Activated CD4-positive, alpha-beta memory T cell treated with anti-CD3 and anti-CD28 coated beads for 36 hours (primary cell): Measurements from ENCODE around the gene APOBR. TPM values are rescaled to one million over a fixed set of nuclear protein-coding genes. Genes with fewer than 3 reads are reported as not detected.

ENCODE experiments used
- CTCF ChIA-PET: fragments of 350-600 bp; sonication (Branson Sonifier 250); formaldehyde crosslinking; loops from one replicate; lab custom pipeline; 2021; ENCODE audit warnings: antibody characterized with exemption, inconsistent platforms; lab: Charles Lee
- POLR2A ChIA-PET: fragments of 350-600 bp; sonication (Branson Sonifier 250); formaldehyde crosslinking; loops from one replicate; lab custom pipeline; 2021; ENCODE audit warnings: antibody characterized with exemption; lab: Charles Lee
- DNase-seq: peaks from one replicate; pipeline ENCODE4 v3.0.0-alpha.2; 2020
- H3K27ac Mint-ChIP-seq: one replicate; pipeline ENCODE4 v1.8.0; 2021; ENCODE audit warnings: mixed read lengths
- H3K27me3 Mint-ChIP-seq: one replicate; pipeline ENCODE4 v1.8.0; 2021; ENCODE audit warnings: mixed read lengths
- H3K36me3 Mint-ChIP-seq: one replicate; pipeline ENCODE4 v1.8.0; 2021; ENCODE audit warnings: mixed read lengths
- H3K4me1 Mint-ChIP-seq: one replicate; pipeline ENCODE4 v1.8.0; 2021; ENCODE audit warnings: low read depth, mixed read lengths
- H3K4me3 Mint-ChIP-seq: one replicate; pipeline ENCODE4 v1.8.0; 2021; ENCODE audit warnings: mild to moderate bottlenecking, mixed read lengths
- H3K9me3 Mint-ChIP-seq: one replicate; pipeline ENCODE4 v1.8.0; 2021; ENCODE audit warnings: mixed read lengths
- intact Hi-C: fragments of 100-400 bp; cut with micrococcal nuclease; formaldehyde crosslinking; loops from one replicate; pipeline ENCODE4 v1.15.1; 2023
- total RNA-seq, 2 experiments: library from RNA; stranded (reverse); gene quantifications; one replicate each; pipeline ENCODE4 v1.2.3, GENCODE V29; 2021

APOBR gene
- total RNA-seq, 2 experiments from 2014 or later = 2.9 to 3.1 TPM

GRCh38 chr16:28491230-28491969 lies 3.0 kb upstream of the APOBR start:
- H3K4me3 Mint-ChIP-seq = peak overlapping the region; percentile 95
- no peaks in the 10 kb centered on the region for H3K27me3 Mint-ChIP-seq
- H3K4me1 Mint-ChIP-seq = peaks cover 58% of the 10 kb centered on the region
- CTCF ChIA-PET = interaction anchor here (0.8 to 1.1 kb wide), 3 partner anchors 63 to 75 kb away, joined by 3 to 5 read pairs (median 3); partner anchors contain the start of gene SGF29
- peak; percentile 34 for DNase-seq
- POLR2A ChIA-PET = interaction anchor here (0.6 kb wide), 1 partner anchor 47 kb away, joined by 4 read pairs; the partner anchor contains the start of gene NUPR1
- intact Hi-C loops = no loop called here
- no peaks in the 10 kb centered on the region for H3K9me3 Mint-ChIP-seq
- H3K27ac Mint-ChIP-seq = peak overlapping the region; percentile 100
- peaks cover 11% of the 10 kb centered on the region for H3K36me3 Mint-ChIP-seq

GRCh38 chr16:28491970-28492474 lies 2.4 kb upstream of the APOBR start, which contains the start of gene CLN3:
Gene CLN3, minus strand, starts transcription at chr16:28492074. Its CDS starts 315 bp downstream, at chr16:28491759.
- CTCF ChIA-PET = interaction anchor here (0.8 to 1.1 kb wide), 3 partner anchors 62 to 74 kb away, joined by 3 to 5 read pairs (median 3); partner anchors contain the start of gene SGF29
- no peaks in the 10 kb centered on the region for H3K9me3 Mint-ChIP-seq
- H3K4me1 Mint-ChIP-seq = peaks cover 62% of the 10 kb centered on the region
- H3K27ac Mint-ChIP-seq = peak within 1 kb of the TSS; percentile 100
- DNase-seq = peak; percentile 93
- peak within 1 kb of the TSS; percentile 95 for H3K4me3 Mint-ChIP-seq
- no peaks in the 10 kb centered on the region for H3K27me3 Mint-ChIP-seq
- intact Hi-C loops = no loop called here
- POLR2A ChIA-PET = interaction anchor here (0.6 to 0.7 kb wide), 4 partner anchors 12 to 1856 kb away, joined by 3 to 4 read pairs (median 4); partner anchors contain the start of gene NUPR1
- H3K36me3 Mint-ChIP-seq = peaks cover 11% of the 10 kb centered on the region

- peaks cover 8% of the 10 kb centered on the region for H3K36me3 Mint-ChIP-seq
- peak overlapping the region; percentile 100 for H3K27ac Mint-ChIP-seq
- POLR2A ChIA-PET = interaction anchor here (0.6 to 0.7 kb wide), 3 partner anchors 11 to 1855 kb away, joined by 3 to 4 read pairs (median 4); no protein-coding TSS in a partner anchor
- H3K9me3 Mint-ChIP-seq = no peaks in the 10 kb centered on the region
- peaks cover 62% of the 10 kb centered on the region for H3K4me1 Mint-ChIP-seq
- no peaks in the 10 kb centered on the region for H3K27me3 Mint-ChIP-seq
- intact Hi-C loops = no loop called here
- peak overlapping the region; percentile 95 for H3K4me3 Mint-ChIP-seq
- DNase-seq = no peak
- CTCF ChIA-PET = interaction anchor here (0.8 to 1.1 kb wide), 3 partner anchors 62 to 74 kb away, joined by 3 to 5 read pairs (median 3); partner anchors contain the start of gene SGF29
These were observed 1.9 kb upstream of the APOBR start for GRCh38 chr16:28492511-28492910.

- no peak for DNase-seq
- H3K36me3 Mint-ChIP-seq = no peaks in the 10 kb centered on the region
- intact Hi-C loops = no loop called here
- H3K27me3 Mint-ChIP-seq = no peaks in the 10 kb centered on the region
- POLR2A ChIA-PET = no interaction called here
- no peaks in the 10 kb centered on the region for H3K9me3 Mint-ChIP-seq
- peak overlapping the region; percentile 100 for H3K27ac Mint-ChIP-seq
- H3K4me3 Mint-ChIP-seq = peak overlapping the region; percentile 75
- CTCF ChIA-PET = no interaction called here
- H3K4me1 Mint-ChIP-seq = peaks cover 50% of the 10 kb centered on the region
These were observed 803 bp downstream of the APOBR start for GRCh38 chr16:28495098-28495793.

- ChIA-PET POLR2A (no interaction called here), CTCF (no interaction called here)
- H3K9me3 Mint-ChIP-seq = no peaks in the 10 kb centered on the region
- peaks cover 49% of the 10 kb centered on the region for H3K4me1 Mint-ChIP-seq
- H3K27me3 Mint-ChIP-seq = no peaks in the 10 kb centered on the region
- peak overlapping the region; percentile 100 for H3K27ac Mint-ChIP-seq
- peak overlapping the region; percentile 75 for H3K4me3 Mint-ChIP-seq
- no peak for DNase-seq
- intact Hi-C loops = no loop called here
- H3K36me3 Mint-ChIP-seq = no peaks in the 10 kb centered on the region
These were observed 1.6 kb downstream of the APOBR start for GRCh38 chr16:28495795-28496749.

DNA sequence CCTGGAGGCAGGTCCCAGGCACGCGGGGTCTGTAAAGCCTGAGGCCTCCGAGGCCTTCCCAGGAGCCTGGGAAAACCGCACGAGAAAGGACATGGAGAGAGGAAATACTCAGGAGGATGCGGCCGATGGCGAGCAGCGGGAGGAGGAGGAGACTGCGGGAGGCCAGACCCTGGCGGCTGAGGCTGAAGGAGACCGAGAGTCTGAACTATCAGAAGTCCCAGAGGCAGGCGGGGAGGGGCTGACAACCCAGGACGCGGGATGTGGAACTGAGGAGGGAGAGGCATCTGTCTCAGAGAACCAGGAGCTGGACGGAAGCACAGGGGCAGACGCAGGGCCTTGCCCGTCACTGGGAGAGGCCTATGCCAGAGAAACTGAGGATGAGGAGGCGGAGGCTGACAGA lies 2.4 kb downstream of the APOBR start:
- H3K36me3 Mint-ChIP-seq = no peaks in the 10 kb centered on the region
- POLR2A ChIA-PET = no interaction called here

DNA sequence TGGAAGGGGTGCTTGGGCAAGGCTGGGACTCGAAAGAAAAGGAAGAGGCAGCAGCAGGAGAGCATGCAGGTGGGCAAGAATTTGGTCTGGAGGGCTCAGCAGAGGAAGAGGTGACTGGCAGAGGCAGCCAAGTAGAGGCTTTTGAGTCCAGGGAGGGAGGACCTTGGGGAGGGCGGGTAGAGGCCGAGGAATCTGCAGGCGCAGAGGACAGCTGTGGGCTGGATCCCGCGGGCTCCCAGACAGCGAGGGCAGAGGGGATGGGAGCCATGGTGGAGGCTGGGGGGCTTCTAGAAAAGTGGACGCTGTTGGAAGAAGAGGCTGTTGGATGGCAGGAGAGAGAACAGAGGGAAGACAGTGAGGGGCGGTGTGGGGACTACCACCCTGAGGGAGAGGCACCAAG lies 2.9 kb downstream of the APOBR start:
- ChIA-PET CTCF (no interaction called here), POLR2A (no interaction called here)
- no peaks in the 10 kb centered on the region for H3K27me3 Mint-ChIP-seq
- intact Hi-C loops = no loop called here
- DNase-seq = no peak
- no peak overlapping the region for H3K4me3 Mint-ChIP-seq
- no peaks in the 10 kb centered on the region for H3K9me3 Mint-ChIP-seq
- H3K4me1 Mint-ChIP-seq = peaks cover 46% of the 10 kb centered on the region
- no peaks in the 10 kb centered on the region for H3K36me3 Mint-ChIP-seq
- H3K27ac Mint-ChIP-seq = no peak overlapping the region

More for the DNA sequence above, 2.4 kb downstream of the APOBR start:
- CTCF ChIA-PET = no interaction called here
- no peak for DNase-seq
- Mint-ChIP-seq H3K4me3 (no peak overlapping the region), H3K9me3 (no peaks in the 10 kb centered on the region), H3K4me1 (peaks cover 46% of the 10 kb centered on the region), H3K27ac (no peak overlapping the region), H3K27me3 (no peaks in the 10 kb centered on the region)
- intact Hi-C loops = no loop called here

DNA sequence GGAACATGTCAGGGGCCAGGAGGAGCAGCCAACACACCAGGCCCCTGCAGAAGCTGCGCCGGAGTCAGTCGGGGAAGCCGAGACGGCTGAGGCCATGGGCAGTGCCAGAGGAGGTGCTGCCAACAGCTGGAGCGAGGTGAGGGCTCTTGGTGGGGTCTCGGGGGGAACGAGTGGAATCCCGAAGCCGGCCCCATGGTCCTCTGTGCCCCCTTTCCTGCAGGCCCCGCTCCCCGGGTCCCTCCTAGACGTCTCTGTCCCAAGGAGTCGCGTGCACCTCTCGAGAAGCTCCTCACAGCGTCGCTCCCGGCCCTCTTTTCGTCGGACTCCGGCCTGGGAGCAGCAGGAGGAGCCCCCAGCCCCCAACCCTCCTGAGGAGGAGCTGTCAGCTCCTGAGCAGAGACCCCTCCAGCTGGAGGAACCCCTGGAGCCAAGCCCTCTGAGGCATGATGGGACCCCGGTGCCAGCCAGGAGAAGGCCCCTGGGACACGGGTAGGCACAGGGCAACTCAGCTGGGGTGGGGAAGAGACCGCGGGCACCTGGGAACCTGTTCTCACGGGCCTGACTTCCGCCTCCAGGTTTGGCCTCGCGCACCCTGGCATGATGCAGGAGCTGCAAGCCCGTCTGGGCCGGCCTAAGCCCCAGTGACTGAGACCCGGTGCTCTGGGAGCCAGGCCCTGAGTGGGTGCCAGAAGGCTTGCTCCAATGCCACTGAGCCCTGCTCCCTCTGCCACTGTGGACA lies 3.6 kb downstream of the APOBR start:
- intact Hi-C loops = no loop called here
- no peak overlapping the region for H3K4me3 Mint-ChIP-seq
- no peaks in the 10 kb centered on the region for H3K27me3 Mint-ChIP-seq
- ChIA-PET CTCF (no interaction called here), POLR2A (no interaction called here)
- no peak overlapping the region for H3K27ac Mint-ChIP-seq
- no peaks in the 10 kb centered on the region for H3K9me3 Mint-ChIP-seq
- no peak for DNase-seq
- H3K4me1 Mint-ChIP-seq = peaks cover 43% of the 10 kb centered on the region
- no peaks in the 10 kb centered on the region for H3K36me3 Mint-ChIP-seq

- ChIA-PET POLR2A (no interaction called here), CTCF (no interaction called here)
- Mint-ChIP-seq H3K36me3 (no peaks in the 10 kb centered on the region), H3K4me3 (no peak overlapping the region), H3K27ac (no peak overlapping the region), H3K9me3 (no peaks in the 10 kb centered on the region), H3K4me1 (peaks cover 35% of the 10 kb centered on the region), H3K27me3 (no peaks in the 10 kb centered on the region)
- DNase-seq = no peak
- intact Hi-C loops = no loop called here
These were observed 4.4 kb downstream of the APOBR start for GRCh38 chr16:28498666-28499381.

DNA sequence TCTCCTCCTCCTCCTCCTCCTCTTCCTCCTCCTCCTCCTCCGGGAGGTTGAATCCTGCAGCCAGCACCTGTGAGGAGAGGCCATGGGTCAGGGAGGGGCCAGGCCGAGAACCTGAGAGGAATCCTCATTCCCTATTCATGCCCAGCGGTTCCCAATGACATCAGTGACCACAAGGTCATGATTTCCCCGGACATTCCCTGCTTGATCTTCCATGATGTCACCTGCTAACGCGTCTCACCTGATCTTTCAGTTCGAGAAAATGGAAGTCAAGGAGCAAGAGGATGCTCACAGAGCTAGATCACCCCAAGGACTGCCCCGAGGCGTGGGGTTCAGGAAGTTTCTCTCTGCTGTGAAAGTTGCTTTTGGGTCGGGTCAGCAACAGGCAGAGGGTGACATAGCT lies 5.4 kb downstream of the APOBR start:
- Mint-ChIP-seq H3K4me3 (no peak overlapping the region), H3K9me3 (no peaks in the 10 kb centered on the region), H3K27ac (no peak overlapping the region), H3K27me3 (no peaks in the 10 kb centered on the region), H3K36me3 (no peaks in the 10 kb centered on the region), H3K4me1 (peaks cover 25% of the 10 kb centered on the region)
- DNase-seq = no peak
- POLR2A ChIA-PET = no interaction called here
- CTCF ChIA-PET = no interaction called here
- intact Hi-C loops = no loop called here
